Measurements from ENCODE around the gene TSR3.

TSR3 gene

GRCh38 chr16:1385232-1385631 is 33.6 kb upstream of the TSR3 start:
- no peaks in the 10 kb centered on the region for H3K27me3 ChIP-seq (ENCODE audit: control insufficient read depth, low read length)
- no peaks in the 10 kb centered on the region for H3F3A ChIP-seq (ENCODE audit: control insufficient read depth, insufficient read depth)
- H3K36me3 ChIP-seq (ENCODE audit: control insufficient read depth, low read length): no peaks in the 10 kb centered on the region
- H3K79me2 ChIP-seq (ENCODE audit: control insufficient read depth, low read length): no peaks in the 10 kb centered on the region
- H3K4me2 ChIP-seq (ENCODE audit: low read length): no peak overlapping the region
- H4K20me1 ChIP-seq (ENCODE audit: control insufficient read depth, insufficient read depth, low read depth, low read length): no peaks in the 10 kb centered on the region
- H3K4me3 ChIP-seq (ENCODE audit: low read length): no peak overlapping the region
- peaks cover under 1% of the 10 kb centered on the region for H3K4me1 ChIP-seq (ENCODE audit: control insufficient read depth, low read length)
- no peaks in the 10 kb centered on the region for H3K9me3 ChIP-seq (ENCODE audit: control insufficient read depth, insufficient read depth, low read length)
- H3K9me2 ChIP-seq (replicated peaks; ENCODE audit: control insufficient read depth, low read length): no peaks in the 10 kb centered on the region
- no peak overlapping the region for H3K27ac ChIP-seq (ENCODE audit: low read depth, low read length)
- TF ChIP-seq EZH2phosphoT487 (IDR thresholded peaks at IDR 0.05; ENCODE audit: borderline replicate concordance, low read length) (no peak), CTCF (IDR thresholded peaks at IDR 0.05; ENCODE audit: low read depth, low read length, poor library complexity, severe bottlenecking) (no peak)

DNA sequence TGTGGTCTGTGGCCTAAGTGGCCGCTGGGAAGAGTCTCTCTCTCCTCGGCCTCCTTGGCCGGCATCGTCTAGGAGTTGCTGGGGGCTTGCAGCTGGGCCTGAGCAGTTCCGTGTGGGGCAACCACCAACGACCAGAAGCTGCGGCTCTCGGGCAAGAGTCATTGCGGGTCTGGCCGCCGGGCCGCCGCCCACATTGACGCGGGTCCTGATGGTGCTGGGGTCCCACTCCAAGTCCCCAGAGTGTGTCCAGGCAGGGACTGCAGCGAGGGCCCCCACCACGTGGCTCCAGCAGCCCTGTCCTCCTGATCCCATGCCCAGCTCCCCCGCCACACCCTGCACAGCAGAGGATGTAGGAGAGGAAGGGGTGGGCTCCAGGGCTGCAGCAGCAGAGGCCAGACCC is 31.9 kb upstream of the TSR3 start:
- Histone ChIP-seq H3K4me3 (ENCODE audit: low read length) (no peak overlapping the region), H3K27ac (ENCODE audit: low read depth, low read length) (no peak overlapping the region), H3K4me1 (ENCODE audit: control insufficient read depth, low read length) (peaks cover 13% of the 10 kb centered on the region), H3K27me3 (ENCODE audit: control insufficient read depth, low read length) (no peaks in the 10 kb centered on the region), H3K36me3 (ENCODE audit: control insufficient read depth, low read length) (no peaks in the 10 kb centered on the region), H4K20me1 (ENCODE audit: control insufficient read depth, insufficient read depth, low read depth, low read length) (no peaks in the 10 kb centered on the region), H3K9me2 (replicated peaks; ENCODE audit: control insufficient read depth, low read length) (no peaks in the 10 kb centered on the region), H3K9me3 (ENCODE audit: control insufficient read depth, insufficient read depth, low read length) (no peaks in the 10 kb centered on the region), H3K79me2 (ENCODE audit: control insufficient read depth, low read length) (no peaks in the 10 kb centered on the region), H3K4me2 (ENCODE audit: low read length) (no peak overlapping the region), H3F3A (ENCODE audit: control insufficient read depth, insufficient read depth) (no peaks in the 10 kb centered on the region)
- TF ChIP-seq EZH2phosphoT487 (IDR thresholded peaks at IDR 0.05; ENCODE audit: borderline replicate concordance, low read length) (no peak), CTCF (IDR thresholded peaks at IDR 0.05; ENCODE audit: low read depth, low read length, poor library complexity, severe bottlenecking) (no peak)

DNA sequence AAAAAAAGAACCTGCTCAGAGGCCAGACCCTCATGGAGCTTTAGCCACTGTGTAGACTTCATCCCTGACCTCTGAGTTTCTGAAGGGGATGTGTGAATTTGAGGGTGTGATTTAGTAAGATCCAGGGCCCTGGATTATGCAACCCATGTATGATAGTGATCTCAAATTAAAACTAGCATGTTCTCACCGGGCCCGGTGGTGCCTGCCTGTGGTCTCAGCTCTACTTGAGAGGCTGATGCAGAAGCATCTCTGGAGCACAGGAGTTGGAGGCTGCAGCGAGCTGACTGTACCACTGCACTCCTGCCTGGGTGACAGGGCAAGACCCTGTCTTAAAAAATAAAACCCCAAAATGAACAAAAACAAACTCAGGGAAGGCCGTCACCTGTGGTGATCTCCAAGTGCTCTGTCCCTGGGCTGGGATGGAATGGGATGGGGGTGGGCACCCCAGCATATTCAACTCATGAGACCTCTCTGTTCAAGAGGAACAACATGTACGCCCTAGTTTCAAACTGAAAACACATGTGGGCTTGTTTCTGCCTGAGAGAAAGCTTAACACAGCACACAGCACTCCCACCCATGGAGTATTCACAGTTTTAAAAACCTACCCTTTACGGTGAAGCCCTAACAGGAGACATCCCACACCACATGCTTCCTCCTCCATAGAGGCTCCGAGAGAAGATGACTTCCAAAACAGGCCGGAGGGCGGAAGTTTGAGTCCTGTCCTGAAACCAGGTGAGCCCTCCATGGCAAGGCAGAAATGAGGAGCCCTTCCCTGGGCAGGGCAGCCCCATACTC is 30.1 kb upstream of the TSR3 start:
- Histone ChIP-seq H3K9me3 (ENCODE audit: control insufficient read depth, insufficient read depth, low read length) (no peaks in the 10 kb centered on the region), H3K4me3 (ENCODE audit: low read length) (no peak overlapping the region), H4K20me1 (ENCODE audit: control insufficient read depth, insufficient read depth, low read depth, low read length) (no peaks in the 10 kb centered on the region), H3F3A (ENCODE audit: control insufficient read depth, insufficient read depth) (no peaks in the 10 kb centered on the region), H3K27ac (ENCODE audit: low read depth, low read length) (no peak overlapping the region), H3K27me3 (ENCODE audit: control insufficient read depth, low read length) (no peaks in the 10 kb centered on the region), H3K36me3 (ENCODE audit: control insufficient read depth, low read length) (no peaks in the 10 kb centered on the region), H3K9me2 (replicated peaks; ENCODE audit: control insufficient read depth, low read length) (no peaks in the 10 kb centered on the region), H3K79me2 (ENCODE audit: control insufficient read depth, low read length) (no peaks in the 10 kb centered on the region), H3K4me1 (ENCODE audit: control insufficient read depth, low read length) (peaks cover 14% of the 10 kb centered on the region), H3K4me2 (ENCODE audit: low read length) (no peak overlapping the region)
- no peak for TF ChIP-seq EZH2phosphoT487 (IDR thresholded peaks at IDR 0.05; ENCODE audit: borderline replicate concordance, low read length)
- TF ChIP-seq CTCF (IDR thresholded peaks at IDR 0.05; ENCODE audit: low read depth, low read length, poor library complexity, severe bottlenecking): no peak
